Fibroblast of skin of back (primary cell): ENCODE results near the gene METTL26. TPM values are rescaled to one million over a fixed set of nuclear protein-coding genes. Genes with fewer than 3 reads are reported as not detected.
A peak's percentile ranks its signal among the peaks of the same experiment; 100 is the strongest.

Experiments
- DNase-seq: peaks from one replicate; pipeline ENCODE4 v3.0.0-alpha.2; 2013
- polyA plus RNA-seq, 2 experiments: library from polyadenylated mRNA; unstranded; fragments of 120-200 nt; gene quantifications; one replicate each; pipeline ENCODE4 v1.2.1, GENCODE V29; 2013; ENCODE audit not compliant: insufficient read length in 2 of 2

Gene METTL26
- polyA plus RNA-seq (2013, experiment 1 of 2; ENCODE audit: insufficient read length) = 108 TPM
- polyA plus RNA-seq (2013, experiment 2 of 2; ENCODE audit: insufficient read length) = 95.4 TPM

DNA sequence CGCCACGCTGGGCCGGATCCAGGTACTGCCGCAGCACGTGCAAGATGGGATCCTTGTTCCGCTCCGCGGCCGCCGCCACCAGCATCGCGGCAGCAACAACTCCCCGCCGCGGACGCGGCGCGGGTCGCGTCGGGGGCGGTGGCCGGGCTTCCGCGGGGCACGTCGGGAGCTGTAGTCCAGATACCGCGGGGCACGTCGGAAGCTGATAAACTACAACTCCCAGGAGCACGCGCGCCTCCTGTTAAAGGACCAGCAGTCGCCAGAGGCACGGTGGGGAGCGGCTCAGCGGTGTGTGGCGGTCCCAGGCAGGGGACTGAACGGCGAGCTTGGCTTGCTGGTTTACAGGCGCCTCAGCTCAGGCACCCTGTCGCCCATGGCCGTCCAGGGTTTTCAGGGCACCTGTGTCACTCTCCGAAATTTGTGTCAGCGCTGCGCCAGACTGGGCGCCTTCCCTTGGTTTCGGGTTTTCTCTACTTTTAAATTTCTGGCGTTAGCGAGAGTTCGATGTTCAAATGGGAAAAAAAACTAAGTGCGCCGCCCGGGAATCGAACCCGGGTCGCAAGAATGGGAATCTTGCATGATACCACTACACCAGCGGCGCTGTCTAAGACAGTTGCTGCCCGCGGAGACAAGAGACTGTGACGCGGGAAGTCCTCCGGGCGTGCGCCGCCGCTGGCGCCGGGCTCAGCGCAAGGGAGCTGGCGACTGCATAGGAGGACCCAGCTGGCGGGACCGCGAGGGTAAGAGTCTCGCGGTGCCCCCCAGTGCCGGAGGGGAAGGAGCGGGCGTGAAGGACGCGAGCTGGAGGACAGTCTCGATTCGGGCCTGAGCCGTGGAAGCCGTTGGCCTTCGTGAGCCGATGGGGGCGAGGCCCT lies at the start of gene METTL26:
Gene METTL26 (minus strand): TSS at position 100 of the 875 bp plus-strand sequence. CDS start 15 bp downstream, at position 85.
- peak; percentile 94 for DNase-seq

DNA sequence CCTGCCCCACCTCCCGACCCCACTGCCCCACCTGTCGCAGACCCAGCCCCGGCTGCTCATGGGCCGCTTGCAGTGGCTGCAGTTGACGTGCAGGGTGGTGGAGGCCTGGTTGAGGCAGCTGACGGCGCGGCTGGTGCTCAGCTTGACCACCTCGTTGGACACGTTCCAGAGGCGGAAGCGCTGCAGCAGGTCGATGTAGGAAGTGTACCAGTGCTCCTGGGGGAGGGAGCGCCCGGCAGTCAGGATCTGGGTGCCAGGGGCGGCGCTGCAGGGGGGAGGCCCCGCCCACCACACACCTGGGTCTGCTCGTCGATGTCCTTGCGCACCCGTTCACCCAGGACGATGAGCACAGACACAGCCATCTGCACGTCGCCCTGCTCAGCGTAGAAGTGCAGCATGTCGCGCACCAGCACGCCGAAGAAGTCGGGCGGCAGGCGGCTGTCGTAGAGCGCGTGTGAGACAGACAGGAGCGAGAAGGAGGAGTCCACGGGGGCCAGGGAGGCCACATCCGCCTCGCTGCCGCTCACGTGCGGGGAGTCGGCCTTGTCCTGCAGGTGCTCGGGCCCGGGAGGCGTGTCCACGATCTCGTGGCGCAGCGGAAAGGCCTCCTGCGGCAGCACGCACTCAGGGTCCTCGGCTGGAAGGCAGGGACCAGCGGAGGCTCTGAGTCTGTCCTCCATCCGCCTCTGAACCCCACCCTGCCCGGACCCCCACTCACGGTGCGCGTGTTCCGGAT lies 49.0 kb upstream of the METTL26 start:
- no peak for DNase-seq

DNA sequence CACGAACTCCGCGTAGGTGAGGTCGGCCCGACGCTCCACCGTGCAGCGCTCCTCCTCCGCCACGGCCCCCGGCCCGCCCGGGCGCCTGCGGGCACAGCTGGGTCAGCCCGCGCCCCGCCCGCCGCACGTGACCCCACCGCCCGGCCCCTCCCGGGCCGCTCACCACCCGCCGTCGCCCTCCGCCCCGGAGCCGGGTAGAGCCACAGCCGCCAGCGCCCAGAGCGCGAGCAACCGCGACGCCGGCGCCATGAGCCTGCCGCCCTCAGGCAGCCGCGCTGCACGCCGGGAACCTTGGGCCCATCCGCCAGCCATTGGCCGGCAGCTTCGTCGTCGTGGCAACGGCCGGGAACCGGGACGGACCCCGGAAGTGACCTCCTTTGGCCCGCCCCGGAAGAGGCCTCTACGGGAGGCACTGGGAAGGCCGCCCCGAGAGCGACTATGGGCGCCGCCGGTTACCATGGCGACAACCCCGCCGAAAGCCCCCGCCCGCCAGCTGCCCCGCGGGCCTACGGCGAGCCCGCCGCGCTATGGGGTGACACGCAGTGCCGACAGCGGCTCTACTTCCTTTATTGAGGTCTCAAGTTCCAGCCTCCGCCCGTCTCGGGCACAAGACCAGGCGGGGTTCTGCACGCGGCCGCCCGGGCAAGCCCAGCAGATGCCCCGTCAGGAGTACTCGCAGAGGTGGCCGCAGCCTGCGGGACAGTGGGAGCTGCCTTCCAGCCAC lies 48.1 kb upstream of the METTL26 start, which contains the start of gene JMJD8:
Gene JMJD8 (minus strand): TSS at position 264 of the 724 bp plus-strand sequence. CDS start 15 bp downstream, at position 249.
- DNase-seq = peak; percentile 96

DNA sequence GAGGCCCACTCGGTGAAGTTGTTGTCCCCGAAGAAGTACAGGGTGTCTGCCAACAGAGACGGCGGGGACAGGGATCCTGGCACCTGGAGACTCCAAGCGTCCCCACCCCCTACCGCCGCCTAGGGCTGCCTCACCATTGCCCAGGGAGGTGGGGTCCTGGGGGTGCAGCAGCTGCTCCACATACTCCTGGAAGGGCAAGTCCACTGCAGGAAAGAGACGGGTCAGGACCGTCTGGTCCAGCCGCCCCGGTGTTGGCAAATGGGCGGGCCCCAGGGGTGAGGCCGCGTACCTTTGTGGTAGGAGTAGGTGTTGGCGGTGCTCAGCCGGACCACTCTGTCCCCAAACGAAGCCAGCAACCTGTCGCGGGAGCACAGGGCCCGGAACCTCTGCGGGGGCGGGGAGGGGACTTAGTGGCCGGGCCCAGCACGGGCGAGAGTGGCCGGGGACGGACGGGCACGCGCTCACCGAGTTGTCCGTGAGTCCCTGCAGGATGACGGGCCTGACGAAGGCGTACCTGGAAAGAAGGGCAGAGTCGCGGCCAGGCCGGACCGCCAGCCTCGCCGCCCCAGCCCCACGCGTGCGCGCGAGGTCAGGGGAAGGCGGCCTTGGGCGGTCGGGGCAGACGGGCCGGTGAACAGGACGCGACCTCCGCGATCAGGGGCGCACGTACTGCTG lies 47.4 kb upstream of the METTL26 start:
- no peak for DNase-seq

DNA sequence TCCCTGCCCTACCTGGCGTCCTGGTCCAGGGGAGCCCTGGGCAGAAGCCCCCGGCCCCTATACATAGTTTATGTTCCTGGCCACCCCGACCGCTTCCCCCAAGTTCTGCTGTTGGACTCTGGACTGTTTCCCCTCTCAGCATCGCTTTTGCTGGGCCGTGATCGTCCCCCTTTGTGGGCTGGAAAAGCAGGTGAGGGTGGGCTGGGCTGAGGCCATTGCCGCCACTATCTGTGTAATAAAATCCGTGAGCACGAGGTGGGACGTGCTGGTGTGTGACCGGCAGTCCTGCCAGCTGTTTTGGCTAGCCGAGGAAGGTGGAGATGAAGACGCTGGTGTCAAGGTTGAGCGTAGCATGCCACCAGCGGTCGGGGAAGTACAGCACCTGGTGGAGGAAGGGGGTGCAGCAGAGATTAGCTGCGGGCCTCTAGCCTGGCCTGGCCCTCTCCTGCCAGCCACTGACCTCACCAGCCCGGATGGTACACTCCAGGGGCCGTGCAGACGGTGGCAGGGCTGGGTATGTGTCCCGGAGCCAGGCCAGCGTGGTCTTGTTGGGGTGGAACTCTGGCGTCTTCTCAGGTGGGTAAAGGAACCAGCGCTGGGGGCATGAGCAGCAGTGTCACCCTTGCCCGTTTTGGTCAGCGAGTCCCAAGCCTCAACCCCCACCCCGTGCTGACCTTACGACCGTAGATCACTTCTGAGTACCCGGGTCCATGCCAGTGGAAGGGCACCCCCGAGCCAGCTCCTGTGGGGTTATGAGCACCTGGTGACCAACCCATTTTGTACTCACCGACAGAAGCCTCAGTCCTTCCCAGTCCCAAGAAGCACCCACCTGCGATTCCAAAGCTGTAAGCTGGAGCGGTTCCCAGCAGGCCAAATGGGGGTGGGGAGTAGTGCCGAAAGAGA lies 46.6 kb upstream of the METTL26 start:
- no peak for DNase-seq

DNA sequence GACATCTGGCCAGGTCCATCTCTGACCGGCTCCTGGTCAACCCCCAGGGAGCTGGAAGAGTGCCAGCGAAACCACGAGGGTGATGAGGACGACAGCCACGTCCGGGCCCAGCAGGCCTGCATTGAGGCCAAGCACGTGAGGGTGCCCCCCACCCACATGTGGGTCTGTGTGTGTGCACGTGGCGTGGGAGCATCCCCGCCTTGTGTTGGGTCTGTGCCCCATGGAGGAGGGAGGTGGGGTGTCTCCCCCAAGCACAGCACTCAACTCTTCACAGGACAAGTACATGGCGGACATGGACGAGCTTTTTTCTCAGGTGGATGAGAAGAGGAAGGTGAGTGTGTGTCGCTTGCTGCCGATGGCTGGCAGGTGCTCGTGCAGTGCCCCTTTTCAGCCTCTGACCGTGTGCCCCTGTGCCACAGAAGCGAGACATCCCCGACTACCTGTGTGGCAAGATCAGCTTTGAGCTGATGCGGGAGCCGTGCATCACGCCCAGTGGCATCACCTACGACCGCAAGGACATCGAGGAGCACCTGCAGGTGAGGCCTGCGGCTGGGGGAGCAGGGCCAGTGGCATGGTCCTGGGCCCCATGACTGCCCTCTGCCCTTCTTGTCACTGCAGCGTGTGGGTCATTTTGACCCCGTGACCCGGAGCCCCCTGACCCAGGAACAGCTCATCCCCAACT lies 45.8 kb upstream of the METTL26 start:
- DNase-seq = no peak

DNA sequence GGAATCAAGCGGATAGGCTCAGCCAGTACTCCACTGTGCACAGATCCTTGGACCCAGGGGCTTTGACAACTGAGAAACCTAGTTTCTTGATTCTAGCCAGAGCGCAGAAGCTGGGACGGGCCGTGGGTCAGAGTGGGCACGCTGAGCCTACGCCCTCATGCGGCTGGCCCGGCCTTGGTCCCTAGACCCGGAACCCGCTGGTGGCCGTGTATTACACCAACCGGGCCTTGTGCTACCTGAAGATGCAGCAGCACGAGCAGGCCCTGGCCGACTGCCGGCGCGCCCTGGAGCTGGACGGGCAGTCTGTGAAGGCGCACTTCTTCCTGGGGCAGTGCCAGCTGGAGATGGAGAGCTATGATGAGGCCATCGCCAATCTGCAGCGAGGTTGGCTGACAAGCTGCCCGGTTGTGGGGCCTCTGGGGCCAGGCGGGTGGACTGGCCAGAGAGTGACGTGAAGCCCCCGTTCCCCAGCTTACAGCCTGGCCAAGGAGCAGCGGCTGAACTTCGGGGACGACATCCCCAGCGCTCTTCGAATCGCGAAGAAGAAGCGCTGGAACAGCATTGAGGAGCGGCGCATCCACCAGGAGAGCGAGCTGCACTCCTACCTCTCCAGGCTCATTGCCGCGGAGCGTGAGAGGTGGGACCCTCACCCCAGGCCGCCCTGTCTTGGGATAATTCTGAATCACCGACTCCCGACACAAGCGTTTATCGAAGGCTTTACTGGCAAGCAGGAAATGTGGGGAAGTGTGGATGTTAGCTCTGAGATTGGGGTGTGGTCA lies 45.1 kb upstream of the METTL26 start:
- peak; percentile 38 for DNase-seq

DNA sequence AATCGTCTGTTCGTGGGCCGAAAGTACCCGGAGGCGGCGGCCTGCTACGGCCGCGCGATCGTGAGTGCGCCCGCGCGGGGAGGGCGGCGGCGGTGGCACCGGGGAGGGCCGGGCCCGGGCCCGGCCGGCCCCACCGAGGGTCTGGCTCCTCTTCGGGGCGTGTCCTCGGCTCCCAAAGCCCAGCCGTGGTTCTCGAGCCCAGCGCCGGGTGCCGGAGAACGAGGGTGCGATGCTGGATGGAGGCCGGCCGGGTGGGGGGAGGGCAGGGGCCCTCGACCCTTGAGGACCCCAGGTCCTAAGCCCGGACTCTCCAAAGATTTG lies 44.5 kb upstream of the METTL26 start:
- no peak for DNase-seq

DNA sequence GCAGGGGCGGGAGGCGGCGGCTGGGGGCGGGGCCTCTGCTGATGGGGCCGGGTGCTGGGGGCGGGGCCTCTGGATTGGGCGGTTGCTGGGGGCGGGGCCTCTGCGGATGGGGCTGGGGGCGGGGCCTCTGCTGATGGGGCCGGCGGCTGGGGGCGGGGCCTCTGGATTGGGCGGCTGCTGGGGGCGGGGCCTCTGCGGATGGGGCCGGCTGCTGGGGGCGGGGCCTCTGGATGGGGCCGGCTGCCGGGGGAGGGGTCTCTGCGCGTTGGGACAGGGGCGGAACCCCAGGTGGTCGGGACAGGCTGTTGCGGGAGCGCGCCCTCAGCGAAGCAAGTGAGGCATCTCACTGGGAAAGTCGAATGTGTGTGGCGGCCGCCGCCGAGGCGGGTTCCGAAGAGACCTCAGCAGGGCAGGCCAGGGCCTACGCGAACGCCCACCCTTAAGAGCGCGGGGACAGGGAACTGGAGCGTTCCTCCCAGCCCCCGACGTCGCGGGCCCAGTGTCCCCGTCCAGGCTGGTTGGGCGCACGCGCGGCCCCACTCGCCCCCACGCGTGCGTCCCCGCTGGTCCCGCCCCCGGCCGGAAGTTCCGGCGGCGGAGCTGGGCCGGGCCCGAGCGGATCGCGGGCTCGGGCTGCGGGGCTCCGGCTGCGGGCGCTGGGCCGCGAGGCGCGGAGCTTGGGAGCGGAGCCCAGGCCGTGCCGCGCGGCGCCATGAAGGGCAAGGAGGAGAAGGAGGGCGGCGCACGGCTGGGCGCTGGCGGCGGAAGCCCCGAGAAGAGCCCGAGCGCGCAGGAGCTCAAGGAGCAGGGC lies 43.9 kb upstream of the METTL26 start, which contains the start of gene STUB1:
Gene STUB1 (plus strand): TSS at position 597 of the 811 bp plus-strand sequence. CDS start 116 bp downstream, at position 713.
- peak; percentile 85 for DNase-seq

DNA sequence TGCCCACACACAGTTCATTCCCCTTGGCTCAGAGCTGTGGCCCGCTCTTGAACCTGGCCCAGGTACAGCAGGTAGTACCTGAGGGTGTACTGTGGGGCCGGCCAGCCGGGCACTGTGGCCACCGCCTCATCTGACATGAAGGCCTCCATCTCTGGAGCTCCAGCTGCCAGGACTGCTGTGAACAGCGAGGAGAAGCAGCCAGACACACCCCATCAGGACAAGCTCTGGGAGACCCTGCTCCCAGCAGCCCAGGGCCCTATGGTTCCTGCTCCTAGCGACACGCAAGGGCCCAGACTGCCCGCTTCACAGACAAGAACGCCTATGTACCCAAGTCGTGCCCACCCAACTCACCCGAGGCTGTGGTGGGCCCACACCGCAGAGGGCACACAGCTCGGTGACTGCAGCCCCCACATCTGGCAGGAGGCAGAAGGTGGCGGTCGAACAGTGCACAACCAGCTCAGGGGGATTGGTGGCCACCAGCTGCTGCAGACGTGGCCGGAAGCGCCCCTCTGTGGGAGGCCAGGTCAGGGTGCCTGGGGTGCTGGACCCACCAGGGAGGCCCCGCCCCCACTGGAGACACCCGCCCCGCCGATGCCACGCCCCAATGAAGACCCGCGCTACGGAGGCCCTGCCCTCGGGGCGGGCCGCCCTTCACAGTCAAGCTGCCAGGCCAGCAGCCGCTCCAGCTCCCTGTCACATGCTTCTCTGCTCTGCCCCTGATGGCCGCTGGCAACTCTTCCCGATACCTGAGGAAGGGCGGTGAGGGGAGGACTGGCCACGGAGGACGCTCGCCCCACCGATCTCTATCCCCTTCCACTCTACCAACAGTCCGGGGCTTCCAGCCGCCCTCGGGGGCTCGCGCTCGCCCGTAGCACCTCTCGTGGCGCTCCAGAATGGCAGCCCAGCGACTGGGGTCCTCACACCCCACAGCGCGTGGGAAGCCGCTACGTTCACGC lies 43.0 kb upstream of the METTL26 start:
- peak; percentile 63 for DNase-seq

DNA sequence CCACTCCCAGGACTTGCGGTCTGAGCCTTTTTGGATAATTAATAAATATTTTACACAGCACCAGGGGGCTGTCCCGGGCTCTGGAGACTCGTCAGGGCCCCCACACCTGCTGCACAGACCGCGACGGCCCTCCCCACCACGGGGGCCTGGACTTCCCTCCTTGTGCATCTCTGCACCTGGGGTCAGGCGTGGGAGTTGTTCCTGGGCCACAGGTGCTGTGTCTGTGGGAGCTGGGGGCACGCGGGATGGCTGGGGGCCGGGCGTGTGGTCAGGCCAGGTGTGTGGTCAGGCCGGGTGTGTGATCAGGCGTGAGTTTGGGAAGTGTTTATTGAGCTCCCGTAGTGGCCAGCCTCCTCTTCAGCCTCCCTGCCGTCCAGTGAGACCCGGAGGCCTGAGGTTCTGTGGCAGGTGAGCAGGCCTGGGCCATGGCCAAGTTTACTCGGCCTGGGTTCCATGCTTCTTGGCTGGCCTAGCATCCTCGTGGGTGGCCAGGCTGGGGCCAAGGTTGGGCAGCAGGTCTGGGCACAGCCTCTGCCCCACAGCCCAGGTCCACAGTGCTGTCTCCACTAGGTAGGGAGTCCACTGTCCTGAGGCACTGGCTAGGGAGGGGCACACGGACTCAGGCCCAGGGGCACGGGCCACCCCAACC lies 42.2 kb upstream of the METTL26 start:
- no peak for DNase-seq

DNA sequence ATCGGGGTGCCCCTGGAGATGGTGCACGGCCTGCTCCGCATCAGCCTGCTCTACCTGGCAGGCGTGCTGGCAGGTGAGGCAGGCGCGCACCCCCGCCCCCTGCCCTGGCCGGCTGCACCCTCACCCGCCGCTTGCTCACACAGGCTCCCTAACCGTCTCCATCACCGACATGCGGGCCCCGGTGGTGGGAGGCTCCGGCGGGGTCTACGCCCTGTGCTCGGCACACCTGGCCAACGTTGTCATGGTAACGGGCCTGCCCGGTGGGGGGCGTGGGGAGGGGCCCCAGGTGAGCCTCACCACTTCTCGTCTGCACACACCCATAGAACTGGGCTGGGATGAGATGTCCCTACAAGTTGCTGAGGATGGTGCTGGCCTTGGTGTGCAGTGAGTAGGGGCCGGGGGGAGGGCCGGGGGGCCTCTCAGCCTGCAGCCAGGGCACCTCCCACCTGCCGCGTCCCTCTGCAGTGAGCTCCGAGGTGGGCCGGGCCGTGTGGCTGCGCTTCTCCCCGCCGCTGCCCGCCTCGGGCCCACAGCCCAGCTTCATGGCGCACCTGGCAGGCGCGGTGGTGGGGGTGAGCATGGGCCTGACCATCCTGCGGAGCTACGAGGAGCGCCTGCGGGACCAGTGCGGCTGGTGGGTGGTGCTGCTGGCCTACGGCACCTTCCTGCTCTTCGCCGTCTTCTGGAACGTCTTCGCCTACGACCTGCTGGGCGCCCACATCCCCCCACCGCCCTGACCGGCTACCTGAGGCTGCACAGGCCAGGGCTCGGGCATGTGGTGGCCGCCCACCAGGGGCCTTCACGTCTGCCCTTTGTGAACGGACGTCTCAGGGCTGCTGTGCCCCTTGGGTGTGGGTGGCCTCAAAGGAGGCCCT lies 41.4 kb upstream of the METTL26 start:
- DNase-seq = no peak

DNA sequence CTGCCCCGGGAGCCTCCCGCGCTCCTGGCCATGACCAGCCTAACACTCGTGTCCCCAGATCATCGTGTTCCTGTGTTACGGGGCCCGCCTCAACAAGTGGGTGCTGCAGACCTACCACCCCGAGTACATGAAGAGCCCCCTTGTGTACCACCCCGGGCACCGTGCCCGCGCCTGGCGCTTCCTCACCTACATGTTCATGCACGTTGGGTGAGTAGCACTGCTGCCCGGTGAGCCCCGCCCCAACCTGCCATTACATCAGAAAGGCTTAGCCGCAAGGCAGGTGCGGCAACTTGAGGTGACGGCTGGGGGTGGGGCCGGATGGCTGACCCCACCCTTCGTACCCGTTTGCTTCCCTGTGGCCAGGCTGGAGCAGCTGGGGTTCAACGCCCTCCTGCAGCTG lies 40.8 kb upstream of the METTL26 start:
- no peak for DNase-seq

DNA sequence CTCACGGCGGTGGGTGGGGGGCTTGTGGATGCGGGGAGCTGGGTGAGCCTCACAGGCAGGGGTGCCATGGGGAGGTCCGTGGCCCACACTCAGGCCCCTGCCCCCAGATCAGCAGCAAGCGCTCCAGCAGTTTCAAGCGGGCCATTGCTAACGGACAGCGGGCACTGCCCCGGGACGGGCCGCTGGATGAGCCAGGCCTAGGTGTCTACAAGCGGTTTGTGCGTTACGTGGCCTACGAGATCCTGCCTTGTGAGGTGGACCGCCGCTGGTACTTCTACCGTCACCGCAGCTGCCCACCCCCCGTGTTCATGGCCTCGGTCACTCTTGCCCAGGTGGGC lies 40.4 kb upstream of the METTL26 start:
- DNase-seq = no peak

DNA sequence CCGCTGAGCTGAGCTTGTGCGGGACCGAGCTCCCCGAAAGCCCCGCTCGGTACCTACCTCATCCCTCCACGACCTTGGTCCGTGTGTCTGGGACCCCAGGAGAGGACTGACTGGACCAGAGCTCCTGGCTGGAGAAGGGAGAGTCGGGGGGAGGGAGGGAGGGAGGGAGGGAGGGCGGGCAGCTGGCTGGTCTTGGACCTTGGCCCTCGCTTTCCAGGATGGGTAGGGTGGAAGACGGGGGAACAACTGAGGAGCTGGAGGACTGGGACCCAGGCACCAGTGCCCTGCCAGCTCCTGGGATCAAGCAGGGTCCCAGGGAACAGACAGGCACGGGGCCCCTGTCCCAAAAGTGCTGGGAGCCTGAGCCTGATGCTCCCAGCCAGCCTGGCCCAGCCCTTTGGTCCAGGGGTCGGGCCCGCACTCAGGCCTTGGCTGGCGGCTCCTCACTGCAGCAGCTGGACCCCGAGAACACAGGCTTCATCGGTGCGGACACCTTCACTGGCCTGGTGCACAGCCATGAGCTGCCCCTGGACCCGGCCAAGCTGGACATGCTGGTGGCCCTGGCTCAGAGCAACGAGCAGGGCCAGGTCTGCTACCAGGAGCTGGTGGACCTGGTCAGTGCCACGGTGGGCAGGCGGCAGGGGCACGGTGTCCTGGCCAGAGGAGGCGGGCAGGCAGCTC lies 39.9 kb upstream of the METTL26 start:
- no peak for DNase-seq
